ENCODE measurements around the gene SPECC1.

DNA sequence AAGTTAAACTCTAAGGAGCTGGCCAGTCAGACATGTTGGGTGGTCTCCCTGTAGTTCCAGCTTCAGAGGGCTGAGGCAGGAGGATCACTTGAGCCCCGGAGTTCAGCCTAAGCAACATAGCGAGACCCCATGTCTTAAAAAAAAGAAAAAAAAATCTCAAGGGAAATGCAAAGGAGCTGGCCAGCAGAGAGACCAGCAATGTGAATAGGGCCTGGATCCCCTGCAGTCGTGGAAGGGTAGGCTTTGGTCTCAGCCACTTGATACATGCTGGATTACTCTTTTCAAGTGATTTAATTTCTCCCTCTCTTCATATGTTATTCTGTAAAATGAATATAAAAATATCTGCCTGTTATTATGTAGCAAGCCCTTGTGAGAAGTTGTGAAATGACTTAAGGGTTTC is 207.7 kb downstream of the SPECC1 start:
- TF ChIP-seq, protein P1, sequence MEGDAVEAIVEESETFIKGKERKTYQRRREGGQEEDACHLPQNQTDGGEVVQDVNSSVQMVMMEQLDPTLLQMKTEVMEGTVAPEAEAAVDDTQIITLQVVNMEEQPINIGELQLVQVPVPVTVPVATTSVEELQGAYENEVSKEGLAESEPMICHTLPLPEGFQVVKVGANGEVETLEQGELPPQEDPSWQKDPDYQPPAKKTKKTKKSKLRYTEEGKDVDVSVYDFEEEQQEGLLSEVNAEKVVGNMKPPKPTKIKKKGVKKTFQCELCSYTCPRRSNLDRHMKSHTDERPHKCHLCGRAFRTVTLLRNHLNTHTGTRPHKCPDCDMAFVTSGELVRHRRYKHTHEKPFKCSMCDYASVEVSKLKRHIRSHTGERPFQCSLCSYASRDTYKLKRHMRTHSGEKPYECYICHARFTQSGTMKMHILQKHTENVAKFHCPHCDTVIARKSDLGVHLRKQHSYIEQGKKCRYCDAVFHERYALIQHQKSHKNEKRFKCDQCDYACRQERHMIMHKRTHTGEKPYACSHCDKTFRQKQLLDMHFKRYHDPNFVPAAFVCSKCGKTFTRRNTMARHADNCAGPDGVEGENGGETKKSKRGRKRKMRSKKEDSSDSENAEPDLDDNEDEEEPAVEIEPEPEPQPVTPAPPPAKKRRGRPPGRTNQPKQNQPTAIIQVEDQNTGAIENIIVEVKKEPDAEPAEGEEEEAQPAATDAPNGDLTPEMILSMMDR (IDR thresholded peaks at IDR 0.05): no peak
- TF ChIP-seq POLR2A (IDR thresholded peaks at IDR 0.05): no peak

Measured in right lobe of liver (tissue), 4 donors.